HG03442 (cell line): ENCODE results near the gene ASTL.

ENCODE experiments used
- ATAC-seq: cut with Tn5 transposase; IDR thresholded peaks from one replicate; pipeline ENCODE4 v1.9.1; 2021; ENCODE audit warnings: mild to moderate bottlenecking, moderate library complexity; ENCODE audit not compliant: unreplicated experiment

Gene ASTL

DNA sequence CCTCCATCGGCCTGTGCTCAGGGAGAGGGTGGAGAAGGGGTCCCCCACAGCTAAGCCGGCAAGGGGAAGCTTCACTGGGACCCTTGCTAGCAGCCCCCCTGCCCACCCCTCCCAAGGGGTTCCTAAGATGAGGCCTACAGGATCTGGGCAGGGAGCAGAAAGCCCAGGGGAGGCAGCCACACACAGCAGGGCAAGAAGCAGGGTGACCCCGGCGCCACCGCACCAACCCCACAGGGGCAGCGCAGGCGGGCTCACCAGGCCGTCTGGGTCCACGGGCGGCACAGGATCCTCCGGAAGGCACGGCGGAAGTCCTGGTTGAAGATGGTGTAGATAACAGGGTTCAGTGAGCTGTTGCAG, 23.8 kb downstream of the ASTL start:
- no peak for ATAC-seq

DNA sequence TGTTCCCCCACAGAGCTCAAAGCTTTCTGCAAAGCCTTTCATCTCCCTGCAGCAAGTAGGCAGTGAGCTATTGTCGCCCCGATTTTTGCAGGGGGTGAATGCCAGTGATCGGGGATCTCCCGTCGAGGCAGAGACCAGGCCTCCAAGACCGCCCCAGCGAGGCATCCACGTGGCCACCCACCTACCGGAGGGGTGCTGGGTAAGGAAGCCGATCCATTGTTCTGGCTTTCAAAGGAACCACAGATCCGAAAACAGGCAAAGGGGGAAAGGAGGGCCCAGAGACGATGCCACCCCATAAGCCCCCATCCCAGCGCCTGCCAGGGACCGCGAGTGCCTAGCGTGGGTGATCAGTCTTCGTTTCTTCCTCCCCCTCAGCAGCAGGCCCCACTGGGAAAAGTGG, 24.4 kb downstream of the ASTL start:
- ATAC-seq: no peak

DNA sequence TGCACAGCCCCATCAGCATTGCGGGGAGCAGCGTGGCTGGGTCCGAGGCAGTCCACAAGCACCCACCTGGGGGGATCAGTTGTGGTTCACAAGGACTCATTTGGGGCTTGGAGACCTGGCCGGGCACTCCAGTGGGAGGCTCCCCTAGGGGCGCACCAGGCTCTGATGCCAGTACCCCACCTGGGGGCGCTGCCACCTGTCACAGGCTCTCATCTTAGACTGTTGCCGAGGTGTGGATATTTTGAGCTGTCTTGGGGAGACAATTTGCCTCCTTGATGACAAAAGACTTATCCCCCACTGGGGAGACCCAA, 25.0 kb downstream of the ASTL start:
- no peak for ATAC-seq

DNA sequence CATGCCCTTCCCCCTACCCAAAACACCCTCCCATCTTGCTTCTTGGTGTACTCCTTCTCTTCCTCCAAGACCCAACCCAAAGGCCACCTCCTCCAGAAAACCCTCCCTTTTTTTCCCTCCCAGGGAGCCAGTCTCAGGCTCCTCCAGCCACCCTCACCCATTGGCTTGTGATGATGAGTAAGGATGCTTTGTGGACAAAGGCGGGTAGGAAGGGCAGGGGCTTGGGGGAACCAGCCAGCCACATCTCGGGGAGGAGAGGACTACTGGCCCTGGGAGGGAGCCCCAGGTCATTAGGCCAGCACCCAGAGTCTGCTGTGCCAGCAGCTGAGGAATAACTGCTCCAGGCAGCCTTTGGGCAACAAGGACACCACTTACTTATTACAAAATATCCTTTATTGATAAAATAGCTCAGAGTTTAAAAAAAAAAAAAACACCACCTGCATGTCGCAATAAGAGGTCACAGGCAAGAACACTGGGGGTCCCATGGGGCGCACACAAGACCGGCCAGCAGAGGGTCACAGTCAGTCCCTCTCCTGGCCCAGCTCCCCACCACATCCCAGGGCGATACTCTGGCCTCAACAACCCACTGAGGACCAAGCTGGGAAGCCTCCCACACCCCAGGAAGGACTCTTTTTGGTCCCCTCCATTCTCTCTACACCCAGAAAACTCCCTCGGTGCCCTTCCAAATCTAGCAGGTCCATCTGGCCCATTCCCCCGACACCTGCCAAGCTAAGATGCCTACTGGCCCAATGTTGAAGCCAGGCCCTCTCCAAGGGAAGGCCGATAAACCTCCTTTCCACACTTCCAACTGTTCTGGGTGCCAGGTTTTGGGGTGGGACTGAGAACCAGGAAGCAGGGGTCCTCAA, 25.6 kb downstream of the ASTL start:
- ATAC-seq: no peak

DNA sequence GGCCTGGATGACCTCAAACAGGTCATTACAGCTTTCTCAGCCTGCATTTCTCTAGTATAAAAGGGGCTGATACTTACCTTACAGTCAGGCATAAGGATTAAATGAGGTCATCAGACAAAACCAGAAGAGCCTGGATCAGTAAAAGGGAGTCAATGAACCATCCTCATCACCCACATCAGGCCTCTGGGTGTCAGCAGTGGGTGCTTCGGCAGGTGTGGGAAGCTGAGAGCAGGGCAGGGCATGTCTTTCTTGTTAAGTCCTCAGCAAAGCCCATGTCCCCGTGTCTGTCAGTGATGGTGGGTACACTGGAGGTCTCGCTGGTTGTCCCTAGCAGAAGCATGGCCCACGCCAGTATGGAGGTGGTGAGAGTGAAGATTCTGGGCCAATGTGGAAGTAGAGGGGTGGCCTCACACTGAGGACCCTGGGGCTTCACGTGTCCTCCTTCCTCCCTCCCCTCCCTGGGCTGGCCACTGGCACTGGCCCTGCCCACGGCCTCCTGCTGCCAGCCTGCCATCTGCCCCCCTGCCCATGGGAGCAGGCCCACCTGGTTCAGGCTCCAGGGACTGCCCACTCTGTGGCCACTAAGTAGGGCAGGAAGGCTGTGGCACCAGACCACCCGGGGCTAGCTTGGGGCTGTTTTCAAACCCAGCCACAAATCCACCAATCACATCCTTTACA, 26.3 kb downstream of the ASTL start:
- ATAC-seq: no peak

DNA sequence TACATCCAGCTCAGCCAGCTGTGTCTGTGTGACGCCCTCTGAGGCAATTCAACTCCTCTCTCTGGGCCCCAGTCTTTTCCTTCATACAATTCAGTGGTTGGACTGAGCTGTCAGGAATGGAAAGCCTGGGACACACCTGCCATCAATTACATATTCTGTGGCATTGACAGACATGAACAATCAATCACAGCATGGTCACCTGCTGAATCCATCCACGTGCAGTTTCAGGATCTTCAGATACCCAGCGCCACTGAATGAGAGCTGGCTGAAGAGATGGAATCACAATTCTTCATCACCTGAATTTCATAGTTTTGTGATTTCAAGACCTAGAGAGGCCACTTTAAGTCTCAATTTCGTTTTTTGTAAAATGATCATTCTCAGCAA, 27.1 kb downstream of the ASTL start:
- no peak for ATAC-seq

DNA sequence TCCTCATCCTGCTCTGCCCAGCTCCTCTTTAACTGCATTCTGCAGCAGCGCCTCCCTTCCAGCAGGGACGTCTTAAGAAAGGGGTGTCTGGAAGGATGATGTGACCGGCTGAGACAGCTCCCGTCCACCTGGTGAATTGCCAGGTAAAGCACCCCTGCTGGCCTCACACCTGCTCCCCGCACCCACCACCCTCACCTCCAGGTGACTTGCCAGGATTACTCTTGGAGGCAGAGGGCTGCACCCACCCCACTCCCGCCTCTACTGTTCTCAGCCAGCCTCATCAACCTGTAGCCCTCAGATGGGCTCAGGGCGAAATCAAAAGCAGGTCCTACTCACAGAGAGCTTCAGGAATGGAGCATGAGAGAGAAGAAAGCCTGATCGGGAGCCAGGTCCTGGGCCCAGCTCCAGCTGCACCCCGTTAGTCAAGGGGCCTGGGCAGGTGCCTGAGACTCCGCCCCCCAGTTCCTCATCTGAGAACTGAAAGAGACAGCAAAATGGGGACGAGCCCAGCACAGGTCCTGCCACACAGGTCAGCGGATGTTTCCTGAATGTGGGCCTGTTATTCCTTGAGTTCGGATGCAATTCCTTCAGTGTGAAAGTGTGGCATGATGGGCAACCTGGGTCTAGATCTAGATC, 27.6 kb downstream of the ASTL start:
- ATAC-seq: no peak

DNA sequence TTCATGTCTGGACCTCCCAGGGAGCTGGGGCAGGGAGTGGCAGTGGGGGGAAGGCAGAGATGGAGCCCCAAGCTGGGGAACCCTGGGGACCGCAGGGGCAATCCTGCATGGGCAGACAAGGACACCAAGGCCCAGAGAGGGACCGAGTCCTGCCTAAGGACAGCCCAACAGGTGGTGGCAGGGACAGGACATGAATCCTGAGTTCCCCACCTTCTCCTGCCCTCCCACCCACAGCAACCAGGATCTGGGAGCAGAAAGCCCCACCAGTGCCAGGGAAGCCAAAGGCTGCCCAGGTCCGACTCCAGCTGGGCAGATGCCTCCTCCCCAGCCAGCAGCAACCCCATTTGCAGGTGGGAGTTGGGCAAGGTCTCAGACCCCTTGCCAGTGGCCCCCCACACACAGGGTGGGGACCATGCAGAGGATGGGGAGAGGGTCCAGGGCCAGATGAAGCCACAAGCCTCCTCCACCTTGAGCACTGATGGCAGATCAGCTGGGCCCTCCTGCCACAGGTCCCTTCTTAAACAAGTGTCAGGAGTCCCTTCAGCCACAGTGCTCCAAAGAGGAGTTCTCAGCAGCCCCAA, 28.3 kb downstream of the ASTL start:
- ATAC-seq: no peak

DNA sequence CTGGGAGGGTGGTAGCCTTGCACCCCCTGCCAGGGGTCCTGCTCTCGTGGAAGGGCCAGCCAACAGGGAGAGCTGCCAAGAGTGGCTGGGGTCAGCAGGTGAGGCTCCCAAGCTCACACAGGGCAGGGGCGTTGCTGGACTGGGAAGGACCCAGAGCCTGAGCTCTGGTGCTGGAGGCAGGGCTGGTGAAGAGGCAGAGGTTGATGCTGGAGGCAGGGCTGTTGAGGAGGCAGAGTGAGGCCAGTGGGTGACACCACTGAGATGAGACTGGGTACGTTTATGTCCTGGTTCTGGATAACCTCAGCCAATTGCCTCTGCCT, 29.0 kb downstream of the ASTL start:
- ATAC-seq: no peak

DNA sequence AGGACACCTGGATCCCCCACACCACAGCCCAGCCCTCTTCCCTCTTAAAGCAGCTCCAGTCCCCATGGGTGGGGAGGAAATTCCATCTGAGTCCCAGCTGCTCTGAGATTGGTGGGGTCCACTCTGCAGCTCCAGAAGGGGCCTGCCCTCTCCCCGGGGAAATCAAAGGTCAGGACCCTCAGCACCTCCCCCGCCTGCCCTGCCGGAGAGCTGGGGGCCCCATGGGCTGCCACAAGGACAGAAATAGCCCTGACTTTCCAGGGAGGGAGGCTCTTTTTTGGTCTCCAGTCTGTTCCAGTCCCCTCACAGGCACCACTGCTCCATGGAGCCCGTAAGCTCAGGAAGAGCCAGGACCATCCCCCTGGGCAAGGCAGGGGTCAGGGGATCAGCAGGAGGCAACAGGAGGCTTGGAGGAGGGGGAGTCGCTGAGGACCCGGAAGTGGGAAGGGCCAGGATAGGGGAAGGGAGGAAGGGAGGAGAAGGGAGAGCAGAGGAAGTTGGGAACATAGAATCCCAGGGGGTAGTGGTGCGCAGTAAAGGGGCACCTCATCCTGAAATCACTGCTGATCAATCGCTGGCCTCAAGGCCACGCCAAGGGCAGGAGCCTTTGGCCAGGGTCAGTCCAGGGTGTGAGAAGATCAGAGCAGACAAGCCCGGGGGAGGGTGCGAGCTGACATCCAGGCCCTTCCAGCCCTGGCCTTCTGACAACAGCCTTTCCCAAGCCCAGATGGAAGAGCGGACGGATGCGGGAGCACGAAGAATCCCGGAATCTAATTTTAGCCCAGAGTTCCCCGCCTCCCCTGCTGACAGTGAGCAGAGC, 29.6 kb downstream of the ASTL start:
- no peak for ATAC-seq

DNA sequence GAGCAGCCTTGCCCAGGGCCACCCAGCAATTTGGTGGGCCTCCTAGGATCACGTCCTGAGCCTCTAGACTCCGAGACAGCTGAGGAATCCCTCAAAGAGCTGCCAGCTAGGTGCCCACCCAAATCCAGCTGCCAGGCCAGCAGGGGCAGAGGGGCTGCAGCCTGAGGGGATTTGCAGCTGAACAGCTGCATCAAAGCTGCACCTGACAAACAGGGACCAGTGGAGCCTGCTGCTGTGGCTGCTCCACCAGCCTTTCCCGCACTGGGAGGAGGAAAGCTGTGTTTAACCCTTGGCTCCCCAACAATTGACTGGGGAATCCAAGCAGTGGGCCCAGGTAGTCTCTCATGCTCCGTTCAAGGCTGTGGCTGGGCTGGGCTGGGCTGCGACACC, 30.2 kb downstream of the ASTL start:
- ATAC-seq: no peak

DNA sequence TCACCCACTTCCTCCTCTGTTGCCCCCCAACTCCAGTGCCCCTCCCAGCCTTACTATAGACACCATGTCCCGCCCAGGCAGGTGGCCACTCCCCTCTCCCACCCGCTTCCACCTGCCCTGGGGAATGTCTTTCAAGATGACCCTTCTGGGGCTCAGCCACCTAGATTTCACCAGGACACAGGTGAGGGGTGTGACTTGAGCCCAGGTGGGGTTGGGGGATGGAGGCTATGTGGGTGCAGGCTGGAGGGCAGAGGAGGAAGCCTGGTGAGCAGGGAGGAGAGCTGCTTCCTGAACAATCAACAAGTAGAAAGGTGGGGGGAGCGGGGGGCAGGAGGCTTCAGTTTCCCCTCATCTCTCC, 30.6 kb downstream of the ASTL start:
- no peak for ATAC-seq

DNA sequence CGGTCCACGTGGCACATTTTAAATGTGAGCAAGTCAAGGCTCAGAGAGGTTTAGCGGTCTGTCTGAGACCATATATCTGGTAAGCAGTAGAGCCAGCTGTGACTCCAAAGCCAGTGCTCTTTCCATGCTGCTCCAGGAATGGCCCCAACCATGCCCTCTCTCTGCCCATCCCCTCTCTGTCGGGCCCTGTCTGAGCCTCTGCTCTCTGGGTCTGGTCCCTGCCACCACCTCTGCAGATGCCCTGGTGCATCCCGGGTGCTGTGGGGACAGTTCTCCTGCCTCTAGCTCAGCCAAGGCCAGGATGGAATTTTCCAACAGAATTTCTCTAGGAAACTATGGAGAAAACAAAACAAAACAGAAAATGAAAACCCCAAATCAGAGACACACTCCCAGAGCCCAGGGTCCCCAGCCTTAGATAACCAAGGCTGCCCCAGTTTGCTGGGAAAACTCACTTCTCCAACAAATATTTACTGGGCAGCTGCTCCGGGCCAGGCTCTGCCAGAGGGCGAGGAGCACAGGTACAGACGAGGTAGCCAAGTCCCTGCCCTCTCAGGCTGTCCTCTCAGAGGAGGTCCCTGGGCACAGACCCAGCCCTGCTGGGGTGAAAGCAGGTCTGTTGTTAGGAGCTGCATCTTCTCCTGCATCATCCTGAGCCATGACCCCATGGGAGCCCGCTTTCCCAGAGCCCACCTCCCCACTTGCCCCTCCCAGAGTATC, 31.2 kb downstream of the ASTL start:
- ATAC-seq: no peak

DNA sequence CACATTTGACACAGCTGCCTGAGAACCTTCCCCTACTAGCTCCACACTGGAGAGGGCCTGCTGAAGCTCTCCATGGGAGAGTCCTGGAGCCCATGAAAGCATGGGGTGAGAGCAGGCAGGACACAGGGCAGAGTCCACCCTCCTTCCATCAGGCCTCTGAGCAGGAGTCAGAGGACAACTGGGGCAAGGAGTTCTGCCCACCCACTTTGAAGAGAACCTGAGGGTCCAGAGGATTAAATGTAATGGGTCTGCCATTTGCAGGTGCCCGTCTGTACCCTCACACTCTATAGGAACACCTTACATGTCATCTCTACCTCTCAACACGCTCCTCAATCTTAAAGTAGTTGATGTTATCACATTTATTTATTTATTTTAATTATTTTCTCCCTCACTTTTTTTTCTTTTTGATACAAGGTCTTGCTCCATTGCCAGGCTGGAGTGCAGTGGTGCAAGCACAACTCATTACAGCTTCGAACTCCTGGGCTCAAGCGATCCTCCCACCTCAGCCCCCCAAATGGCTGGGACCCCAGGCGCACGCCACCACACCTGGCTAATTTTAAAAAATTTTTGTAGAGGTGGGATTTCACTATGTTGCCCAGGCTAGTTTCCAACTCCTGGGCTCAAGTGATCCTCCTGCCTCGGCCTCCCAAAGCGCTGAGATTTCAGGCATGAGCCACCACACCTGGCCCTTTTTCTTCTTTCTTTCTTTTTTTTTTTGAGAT, 32.1 kb downstream of the ASTL start:
- no peak for ATAC-seq

DNA sequence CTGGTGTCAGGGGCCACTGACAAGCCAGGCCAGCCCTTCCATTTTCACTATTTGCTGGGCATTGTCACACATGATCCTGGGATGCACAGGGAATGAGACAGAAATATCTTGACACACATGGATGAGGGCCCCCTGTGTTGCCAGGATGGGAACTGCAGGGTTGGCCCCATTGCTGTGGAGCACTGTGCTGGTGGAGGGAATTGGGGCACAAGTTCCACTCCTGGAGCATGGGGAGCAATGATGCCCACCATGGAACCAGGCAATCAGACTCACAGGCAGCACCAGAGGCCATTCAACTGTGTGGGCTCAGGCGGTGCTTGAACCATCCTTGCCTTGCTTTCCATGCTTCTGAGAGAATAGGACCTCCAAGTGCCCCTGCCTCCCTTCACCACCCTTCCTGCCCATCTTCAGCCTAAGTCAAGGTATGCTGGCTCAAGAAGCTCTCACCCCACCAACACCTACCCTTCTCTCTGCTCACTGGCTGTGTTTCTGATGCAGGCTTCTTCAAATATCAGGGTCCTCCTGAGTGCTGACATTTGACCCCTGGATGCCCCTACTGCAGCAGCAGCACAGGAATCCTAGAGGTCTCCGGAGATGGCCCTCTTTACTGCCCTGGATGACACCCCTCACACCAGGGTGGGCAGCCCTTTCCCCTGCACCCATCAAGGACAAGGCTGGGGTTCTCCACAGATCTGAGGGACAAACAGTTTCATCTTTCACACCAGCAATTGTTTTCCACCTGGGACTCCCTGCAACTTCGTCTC, 33.0 kb downstream of the ASTL start:
- no peak for ATAC-seq

DNA sequence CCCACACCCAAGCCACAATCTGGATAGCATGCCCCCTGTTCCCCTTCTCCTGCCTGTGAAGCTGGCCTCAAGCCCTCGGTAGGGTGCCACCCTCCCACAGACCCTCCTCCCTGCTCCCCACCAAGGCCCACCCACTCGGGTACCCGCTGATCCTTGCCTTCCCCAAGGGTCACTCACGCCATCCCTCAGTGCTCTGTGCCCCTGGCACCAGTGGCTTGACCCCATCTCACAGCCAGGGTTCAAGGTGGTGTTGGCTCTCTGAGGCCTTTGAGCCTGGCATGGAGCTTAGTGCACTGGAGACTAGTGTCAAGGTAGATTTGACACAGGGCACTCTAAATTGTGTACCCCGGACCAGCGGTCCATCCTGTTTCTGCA, 33.8 kb downstream of the ASTL start:
- no peak for ATAC-seq

DNA sequence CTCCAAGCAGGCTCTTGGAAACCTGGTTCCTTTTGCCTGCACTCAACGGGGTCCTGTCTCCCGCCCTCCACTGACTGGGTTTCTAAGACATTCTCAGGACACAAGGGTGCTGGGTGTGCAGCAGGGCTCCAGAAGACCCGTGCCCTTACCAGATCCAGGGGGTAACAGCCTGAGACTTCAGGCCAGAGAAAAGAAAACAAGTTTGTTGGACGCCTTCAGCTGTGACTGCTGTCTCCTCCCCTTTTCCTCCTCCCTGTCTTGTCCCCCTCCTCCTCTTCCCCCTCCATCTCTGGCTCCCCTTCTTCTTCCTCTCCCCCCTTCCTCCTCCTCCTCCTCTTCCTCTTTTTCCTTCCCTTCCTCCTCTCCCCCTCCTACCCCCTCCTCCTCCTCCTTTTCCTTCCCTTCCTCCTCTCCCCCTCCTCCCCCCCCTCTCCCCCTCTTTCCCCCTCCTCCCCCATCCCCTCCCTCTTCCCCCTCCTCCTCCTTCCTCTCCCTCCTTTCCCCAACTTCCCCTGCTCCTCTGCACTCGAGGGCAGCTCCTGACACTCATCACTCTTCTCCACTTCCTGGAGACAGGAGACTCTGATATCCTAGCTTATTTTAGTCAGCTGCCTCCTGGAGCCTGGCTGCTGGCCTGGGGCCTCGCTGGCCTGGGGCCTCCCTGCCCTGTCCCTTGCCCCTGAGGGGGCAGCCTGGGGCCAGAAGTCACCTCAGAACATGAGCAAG, 34.4 kb downstream of the ASTL start:
- ATAC-seq: no peak

DNA sequence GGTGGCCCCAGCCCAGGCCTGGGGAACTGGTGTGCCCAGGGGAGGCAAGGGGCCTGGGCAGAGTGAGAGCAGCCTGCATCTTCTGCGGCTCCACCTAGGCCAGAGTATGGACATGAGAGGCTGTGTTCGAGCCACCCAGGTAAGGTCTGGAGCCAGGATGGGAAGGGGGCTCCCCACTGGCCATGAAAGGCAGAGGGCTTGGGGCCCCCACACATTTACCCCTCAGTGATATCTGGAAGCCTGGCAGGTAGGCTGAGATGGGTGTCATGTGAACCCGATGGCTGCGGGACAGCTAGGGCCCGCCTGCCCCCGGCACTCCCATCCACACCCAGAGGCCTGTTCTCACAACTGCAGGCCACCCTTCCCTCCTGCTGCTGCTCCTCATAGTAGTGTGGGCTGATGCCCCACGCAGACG, 35.1 kb downstream of the ASTL start:
- ATAC-seq: no peak
